Neural crest cell (in vitro differentiated cells): ENCODE results near the gene KASH5. TPM values are rescaled to one million over a fixed set of nuclear protein-coding genes. Genes with fewer than 3 reads are reported as not detected.

Experiments
- DNase-seq: peaks from one replicate; pipeline ENCODE4 v3.0.0; 2021; ENCODE audit warnings: low read depth, mixed read lengths, low spot score
- H3K27ac Mint-ChIP-seq: one replicate; pipeline ENCODE4 v1.8.0; 2021; ENCODE audit warnings: mild to moderate bottlenecking, mixed read lengths; ENCODE audit not compliant: unreplicated experiment
- H3K27me3 Mint-ChIP-seq: 2 replicates; pipeline ENCODE4 v1.8.0; 2021; ENCODE audit warnings: low read depth, mild to moderate bottlenecking, mixed read lengths
- H3K36me3 Mint-ChIP-seq: 2 replicates; pipeline ENCODE4 v1.8.0; 2021; ENCODE audit warnings: low read depth, mild to moderate bottlenecking, mixed read lengths
- H3K4me1 Mint-ChIP-seq: 2 replicates; pipeline ENCODE4 v1.8.0; 2021; ENCODE audit warnings: mixed read lengths
- H3K4me3 Mint-ChIP-seq: one replicate; pipeline ENCODE4 v1.8.0; 2021; ENCODE audit warnings: mild to moderate bottlenecking, mixed read lengths
- H3K9me3 Mint-ChIP-seq: 2 replicates; pipeline ENCODE4 v1.8.0; 2021; ENCODE audit warnings: mixed read lengths
- CTCF ChIP-seq: fragments of 200-600 bp; sonication (generic); conservative IDR thresholded peaks from 2 replicates; pipeline ENCODE4 v1.5.0; 2021; ENCODE audit warnings: antibody characterized with exemption, mild to moderate bottlenecking
- total RNA-seq: library from RNA; stranded (reverse); gene quantifications from 2 replicates; pipeline ENCODE4 v1.2.1, GENCODE V29; 2021

KASH5 gene
- total RNA-seq, 1 donor from 2014 or later: not detected

- TF ChIP-seq CTCF: no peak
- Mint-ChIP-seq H3K27me3 (peaks cover 97% of the 10 kb centered on the region), H3K27ac (no peak overlapping the region), H3K4me3 (no peak overlapping the region), H3K4me1 (peaks cover 24% of the 10 kb centered on the region), H3K9me3 (no peaks in the 10 kb centered on the region), H3K36me3 (no peaks in the 10 kb centered on the region)
- DNase-seq: no peak
These were observed 33.8 kb downstream of the KASH5 start for GRCh38 chr19:49421878-49422202.

- Mint-ChIP-seq H3K27me3 (peaks cover 97% of the 10 kb centered on the region), H3K27ac (no peak overlapping the region), H3K9me3 (no peaks in the 10 kb centered on the region), H3K4me1 (peaks cover 24% of the 10 kb centered on the region), H3K36me3 (no peaks in the 10 kb centered on the region), H3K4me3 (no peak overlapping the region)
- TF ChIP-seq CTCF: peak; percentile 54
- DNase-seq: peak; percentile 56
These were observed 34.5 kb downstream of the KASH5 start for GRCh38 chr19:49422407-49423070.

GRCh38 chr19:49423071-49423984 lies 35.3 kb downstream of the KASH5 start, which contains the start of gene PTH2:
PTH2 (minus strand) TSS chr19:49423441; CDS start chr19:49423339, 102 bp downstream.
- no peak within 1 kb of the TSS for H3K27ac Mint-ChIP-seq
- no peak within 1 kb of the TSS for H3K4me3 Mint-ChIP-seq
- no peaks in the 10 kb centered on the region for H3K9me3 Mint-ChIP-seq
- H3K36me3 Mint-ChIP-seq: no peaks in the 10 kb centered on the region
- peaks cover 97% of the 10 kb centered on the region for H3K27me3 Mint-ChIP-seq
- TF ChIP-seq CTCF: no peak
- H3K4me1 Mint-ChIP-seq: peaks cover 31% of the 10 kb centered on the region
- no peak for DNase-seq

GRCh38 chr19:49423985-49424303 lies 35.9 kb downstream of the KASH5 start:
- Mint-ChIP-seq H3K27ac (no peak overlapping the region), H3K36me3 (no peaks in the 10 kb centered on the region), H3K9me3 (no peaks in the 10 kb centered on the region), H3K4me3 (no peak overlapping the region), H3K4me1 (peaks cover 36% of the 10 kb centered on the region), H3K27me3 (peaks cover 97% of the 10 kb centered on the region)
- no peak for DNase-seq
- no peak for TF ChIP-seq CTCF

- H3K4me3 Mint-ChIP-seq: no peak within 1 kb of the TSS
- H3K36me3 Mint-ChIP-seq: no peaks in the 10 kb centered on the region
- H3K27me3 Mint-ChIP-seq: peaks cover 97% of the 10 kb centered on the region
- H3K27ac Mint-ChIP-seq: no peak within 1 kb of the TSS
- DNase-seq: no peak
- H3K9me3 Mint-ChIP-seq: no peaks in the 10 kb centered on the region
- no peak for TF ChIP-seq CTCF
- H3K4me1 Mint-ChIP-seq: peaks cover 41% of the 10 kb centered on the region
These were observed 37.1 kb downstream of the KASH5 start, which contains the start of gene GFY for GRCh38 chr19:49425178-49425577. GFY (plus strand) TSS chr19:49425388; CDS start chr19:49426431, 1,043 bp downstream.
